Sigmoid colon (tissue), 4 donors: Measurements from ENCODE around the gene NDUFA7.

Experiments used
- CTCF ChIP-seq, 4 experiments: fragments of 450-650 bp in 3 of 4; fragments of 200-600 bp in 1 of 4; IDR thresholded peaks; one replicate each; pipeline ENCODE4 v1.5.1; 2016 to 2019; ENCODE audit warnings: antibody characterized with exemption in 4 of 4, mild to moderate bottlenecking in 3 of 4, moderate library complexity in 2 of 4
- EP300 ChIP-seq, 4 donors: sonication (generic); formaldehyde crosslinking; IDR thresholded peaks; one replicate each; pipeline ENCODE4 v1.6.1; 2017; ENCODE audit warnings: antibody characterized with exemption in 4 of 4
- POLR2A ChIP-seq, 2 donors: fragments of 450-650 bp; IDR thresholded peaks; one replicate each; pipeline ENCODE4 v1.6.1; 2016; ENCODE audit warnings: antibody characterized with exemption in 2 of 2, mild to moderate bottlenecking in 2 of 2, moderate library complexity in 2 of 2
- POLR2AphosphoS5 ChIP-seq, 4 donors: sonication (generic); formaldehyde crosslinking; IDR thresholded peaks; one replicate each; pipeline ENCODE4 v1.6.1; 2017; ENCODE audit warnings: antibody characterized with exemption in 4 of 4

- no peak for TF ChIP-seq POLR2AphosphoS5 (IDR thresholded peaks at IDR 0.05)
- no peak for TF ChIP-seq CTCF (IDR thresholded peaks at IDR 0.05)
- no peak for TF ChIP-seq POLR2A (IDR thresholded peaks at IDR 0.05)
- no peak for TF ChIP-seq EP300 (IDR thresholded peaks at IDR 0.05)
Observed at GRCh38 chr19:8331263-8331845, 10.2 kb upstream of the NDUFA7 start.
